CD4-positive, alpha-beta T cell treated with Interleukin-4 for 1 hour (primary cell): ENCODE data around the gene C2CD2L.
"Not testable (repeated sequence)": the region's sequence is repeated elsewhere in the genome, so short reads cannot be mapped to it uniquely, and the experiment has no call there.

Experiments used
- DNase-seq, 2 donors: peaks; one replicate each; pipeline ENCODE4 v3.0.0-alpha.2; 2020 to 2022

C2CD2L gene

GRCh38 chr11:119116235-119116594, 9.1 kb downstream of the C2CD2L start:
- no peak for DNase-seq

- no peak for DNase-seq
Measured at GRCh38 chr11:119116601-119117000, 9.5 kb downstream of the C2CD2L start.

DNA sequence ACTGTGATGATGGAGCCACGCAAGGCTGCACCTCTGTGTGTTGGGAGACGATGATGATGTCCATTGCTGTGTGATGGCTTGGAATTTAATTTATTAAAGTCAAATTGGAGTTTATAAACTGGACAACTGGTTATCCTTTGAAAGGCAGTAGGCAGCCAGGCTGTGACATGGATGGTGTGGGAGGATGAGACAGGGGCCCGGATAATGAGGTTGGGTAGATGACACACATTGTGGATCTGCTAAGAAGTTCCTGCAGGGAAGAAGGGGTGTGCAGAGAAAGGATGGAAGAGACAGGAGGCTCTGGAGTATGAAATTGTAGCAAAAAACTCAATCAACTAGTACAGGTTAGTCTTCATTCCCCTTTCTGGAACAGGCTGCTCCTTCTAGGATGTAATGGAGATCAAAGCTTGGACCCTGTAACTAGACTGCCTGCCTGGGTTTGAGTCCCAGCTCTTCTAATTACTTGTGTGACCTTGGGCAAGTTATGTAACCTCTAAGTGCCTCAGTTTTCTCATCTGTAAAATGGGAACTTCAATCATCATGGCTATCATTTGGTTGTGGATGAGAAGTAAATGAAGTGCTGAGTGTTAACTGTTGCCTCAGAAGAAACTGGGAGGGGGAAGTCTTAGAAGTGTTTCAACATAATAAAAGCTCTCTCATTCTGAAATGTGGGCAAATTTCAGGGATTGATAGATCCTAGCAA, 10.0 kb downstream of the C2CD2L start:
- no peak for DNase-seq

DNA sequence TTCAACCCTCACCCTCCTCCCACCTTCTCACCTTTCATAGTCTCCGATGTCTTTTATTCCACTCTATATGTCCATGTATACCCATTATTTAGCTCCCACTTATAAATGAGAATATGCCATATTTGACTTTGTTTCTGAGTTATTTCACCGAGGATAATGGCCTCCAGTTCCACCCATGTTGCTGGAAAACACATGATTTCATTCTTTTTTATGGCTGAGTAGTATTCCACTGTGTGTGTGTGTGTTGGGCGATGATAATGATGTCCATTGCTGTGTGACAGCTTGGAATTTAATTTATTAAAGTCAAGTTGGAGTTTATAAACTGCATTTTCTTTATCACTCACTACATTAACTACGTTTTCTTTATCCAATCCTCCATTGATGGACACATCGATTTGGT, 11.1 kb downstream of the C2CD2L start:
- no peak for DNase-seq

- DNase-seq = no peak
Measured at GRCh38 chr11:119118946-119119345, 11.8 kb downstream of the C2CD2L start.

DNA sequence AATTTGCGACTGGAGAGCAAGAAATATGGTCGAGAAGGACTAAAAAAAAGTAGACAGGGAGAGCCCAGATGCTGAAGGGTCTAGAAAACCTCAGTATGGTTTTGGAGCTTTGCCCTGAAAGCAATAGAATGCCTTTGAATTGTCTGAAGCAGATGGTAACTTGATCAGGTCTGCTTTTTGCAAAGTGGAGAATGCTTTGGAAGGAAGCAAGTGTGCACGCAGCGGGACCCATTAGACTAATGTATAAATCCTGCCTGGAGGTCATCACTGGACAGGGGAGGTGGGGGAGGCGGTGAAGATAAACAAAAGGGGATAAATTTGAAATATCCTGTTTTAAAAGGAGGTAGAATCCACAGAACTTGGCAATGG, 13.5 kb downstream of the C2CD2L start:
- DNase-seq = no peak

- DNase-seq = peak; percentile 100
Measured at GRCh38 chr11:119121008-119121810, 14.1 kb downstream of the C2CD2L start, which contains the start of gene HINFP. Gene HINFP (plus strand): TSS chr11:119121580. CDS start chr11:119126945, 5,365 bp downstream.

- no peak for DNase-seq
Measured at GRCh38 chr11:119121811-119122124, 14.6 kb downstream of the C2CD2L start.

DNA sequence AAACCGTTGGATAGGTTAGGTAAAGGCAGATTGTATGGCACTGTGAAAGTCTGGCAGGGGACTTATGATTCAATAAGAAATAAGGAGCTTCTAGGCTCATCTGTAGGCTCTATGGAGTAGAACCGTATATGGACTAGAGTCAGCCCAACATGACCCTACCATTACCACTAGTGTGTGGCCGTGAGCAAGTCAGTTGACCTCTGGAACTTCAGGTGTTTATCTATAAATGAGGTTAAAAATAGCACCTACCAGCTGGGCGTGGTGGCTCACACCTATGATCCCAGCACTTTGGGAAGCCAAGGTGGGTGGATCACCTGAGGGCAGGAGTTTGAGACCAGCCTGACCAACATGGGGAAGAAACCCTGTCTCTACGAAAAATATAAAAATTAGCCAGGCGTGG, 18.7 kb downstream of the C2CD2L start:
- DNase-seq = no peak

- no peak for DNase-seq
Measured at GRCh38 chr11:119126675-119127268, 19.6 kb downstream of the C2CD2L start.

DNA sequence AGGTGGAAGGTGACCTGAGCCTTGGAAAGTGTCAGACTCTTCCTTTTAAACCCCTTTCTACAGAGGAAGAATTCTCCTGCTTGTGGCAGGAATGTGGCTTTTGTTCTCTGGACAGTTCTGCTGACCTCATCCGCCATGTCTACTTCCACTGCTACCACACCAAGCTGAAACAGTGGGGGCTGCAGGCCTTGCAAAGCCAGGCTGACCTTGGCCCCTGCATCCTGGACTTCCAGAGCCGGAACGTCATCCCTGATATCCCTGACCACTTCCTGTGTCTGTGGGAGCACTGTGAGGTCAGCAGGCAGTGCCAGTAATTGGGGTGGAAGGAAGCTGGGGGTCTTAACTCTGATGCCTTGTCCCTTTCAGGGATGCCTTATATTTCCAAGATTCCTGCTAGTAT, 23.5 kb downstream of the C2CD2L start:
- DNase-seq = no peak

GRCh38 chr11:119134389-119134978, 27.3 kb downstream of the C2CD2L start:
- DNase-seq = peak in 1 of 2 donors; percentile 34

GRCh38 chr11:119139276-119139675, 32.1 kb downstream of the C2CD2L start:
- not testable (repeated sequence) for DNase-seq

GRCh38 chr11:119144825-119145486, 37.8 kb downstream of the C2CD2L start:
- DNase-seq = peak; percentile 42 to 55

GRCh38 chr11:119145551-119145950, 38.4 kb downstream of the C2CD2L start:
- DNase-seq = no peak

- no peak for DNase-seq
Measured at GRCh38 chr11:119147604-119148333, 40.6 kb downstream of the C2CD2L start.

DNA sequence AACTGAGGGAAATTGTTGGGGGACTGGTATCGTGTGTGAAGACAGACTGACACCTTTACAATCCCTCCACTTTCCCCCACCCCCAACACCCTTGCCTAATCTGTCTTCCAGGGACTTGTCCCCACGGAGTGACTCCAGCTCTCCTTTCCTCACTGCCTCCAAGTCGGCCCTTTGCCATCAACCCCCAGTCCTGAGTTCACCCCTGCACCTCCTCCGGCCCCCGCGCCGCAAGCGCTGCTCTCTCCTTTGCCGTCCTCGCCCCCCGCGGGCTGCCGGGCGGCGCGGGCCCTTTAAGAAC, 41.5 kb downstream of the C2CD2L start:
- no peak for DNase-seq

DNA sequence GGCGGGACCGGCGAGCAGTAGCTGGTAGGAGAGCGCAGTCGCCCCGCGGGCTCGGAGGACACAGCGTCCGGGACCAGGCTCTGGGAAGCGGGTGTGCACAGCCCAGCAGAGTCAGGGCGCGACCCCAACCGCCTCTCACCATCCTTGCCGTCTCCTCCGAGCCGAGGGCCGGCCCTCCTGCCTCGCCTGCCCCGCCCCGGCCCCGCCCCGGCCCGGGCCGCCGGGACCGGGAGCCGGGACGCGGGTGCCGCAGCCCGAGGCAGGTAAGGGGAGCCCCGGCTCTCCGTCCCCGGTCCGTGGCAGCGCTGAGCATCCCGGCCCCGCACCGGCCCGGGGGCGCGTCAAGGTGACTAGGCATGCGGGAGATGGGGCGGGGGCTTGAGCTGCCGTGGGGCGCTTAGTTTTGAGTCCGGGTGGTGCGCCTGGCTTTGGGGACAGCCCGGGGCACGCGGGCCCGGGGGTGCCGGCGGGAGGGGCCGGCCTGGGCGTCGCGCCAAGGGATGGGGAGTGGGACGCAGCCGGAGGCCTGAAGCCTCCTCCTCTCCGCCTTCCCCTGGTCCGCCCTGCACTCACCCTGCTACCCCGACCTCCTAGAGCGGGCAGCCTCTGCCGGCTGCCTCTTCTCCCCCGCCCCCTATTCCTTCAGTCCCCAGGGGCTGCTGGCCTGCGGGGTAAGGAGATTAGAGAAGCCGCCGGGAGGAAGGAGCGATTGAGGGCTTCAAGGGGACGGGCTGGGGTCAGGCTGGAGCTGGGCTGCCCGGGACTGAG, 42.1 kb downstream of the C2CD2L start, which contains the start of gene ABCG4:
Gene ABCG4 (plus strand): TSS at position 35 of the 768 bp plus-strand sequence. CDS start 914 bp downstream, outside the sequence.
- peak in 1 of 2 donors; percentile 9 for DNase-seq

DNA sequence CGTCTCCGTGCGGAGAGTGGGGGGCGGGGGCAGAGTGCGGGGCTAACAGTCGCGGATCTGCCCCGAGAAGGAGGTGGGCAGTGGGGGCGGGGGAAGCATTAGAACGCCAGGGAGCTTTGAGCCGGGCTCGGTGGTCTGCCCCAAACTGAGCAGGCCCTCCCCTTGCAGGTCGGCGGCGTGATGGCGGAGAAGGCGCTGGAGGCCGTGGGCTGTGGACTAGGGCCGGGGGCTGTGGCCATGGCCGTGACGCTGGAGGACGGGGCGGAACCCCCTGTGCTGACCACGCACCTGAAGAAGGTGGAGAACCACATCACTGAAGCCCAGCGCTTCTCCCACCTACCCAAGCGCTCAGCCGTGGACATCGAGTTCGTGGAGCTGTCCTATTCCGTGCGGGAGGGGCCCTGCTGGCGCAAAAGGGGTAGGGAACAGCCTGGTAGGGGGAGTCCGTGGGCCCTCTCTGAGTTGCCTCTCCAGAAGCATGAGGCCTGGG, 42.7 kb downstream of the C2CD2L start:
- no peak for DNase-seq

- no peak for DNase-seq
Measured at GRCh38 chr11:119152043-119152442, 44.9 kb downstream of the C2CD2L start.

GRCh38 chr11:119152604-119153003, 45.5 kb downstream of the C2CD2L start:
- no peak for DNase-seq
